Dedifferentiated amniotic fluid mesenchymal stem cell (primary cell): ENCODE data around the gene HOXB4.

ENCODE experiments used
- DNase-seq: peaks from one replicate; pipeline ENCODE4 v3.0.0-alpha.2; 2016; ENCODE audit errors: extremely low spot score

Gene HOXB4

DNA sequence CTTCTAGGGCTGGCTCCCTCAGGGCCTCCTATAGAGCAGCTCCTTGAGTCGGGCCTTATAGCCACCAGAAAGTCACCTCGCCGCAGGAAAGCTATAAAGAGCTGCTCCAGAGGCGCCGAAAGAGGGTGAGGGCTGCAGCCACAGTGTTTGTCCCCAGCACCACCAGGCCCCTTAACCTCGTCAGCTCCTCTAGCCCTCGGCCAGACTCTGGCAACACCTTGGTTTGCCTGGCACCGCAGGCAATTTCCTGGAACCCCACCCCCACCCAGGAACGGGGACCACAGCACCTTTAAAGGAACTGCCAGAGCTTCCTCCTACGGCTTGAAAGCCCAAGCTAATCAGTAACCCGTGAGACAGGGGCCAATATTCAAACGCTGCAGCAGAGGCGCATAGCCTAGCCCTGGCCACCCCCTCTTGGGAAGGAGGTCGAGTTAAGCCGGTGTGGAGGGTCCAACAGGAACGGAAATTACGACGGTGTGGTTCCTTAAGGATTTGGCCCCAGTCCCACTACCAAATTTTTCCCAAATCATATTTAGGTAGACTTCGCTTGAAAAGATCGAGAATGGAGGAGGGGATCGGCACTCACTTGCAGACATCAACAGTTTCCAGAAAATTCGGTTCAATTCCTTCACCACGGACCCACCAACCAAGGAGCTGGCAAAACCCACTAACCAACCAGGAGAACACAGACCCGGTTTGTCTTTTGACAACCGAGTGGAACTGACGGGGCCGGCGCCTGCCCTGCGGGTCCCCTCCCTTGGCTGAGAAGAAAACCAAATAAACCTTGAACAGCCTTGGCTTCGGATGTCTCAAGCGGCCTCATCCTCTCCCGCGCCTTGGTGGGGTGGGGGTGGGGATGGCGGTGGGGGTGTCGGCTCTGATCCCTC lies 23.6 kb upstream of the HOXB4 start:
- no peak for DNase-seq

DNA sequence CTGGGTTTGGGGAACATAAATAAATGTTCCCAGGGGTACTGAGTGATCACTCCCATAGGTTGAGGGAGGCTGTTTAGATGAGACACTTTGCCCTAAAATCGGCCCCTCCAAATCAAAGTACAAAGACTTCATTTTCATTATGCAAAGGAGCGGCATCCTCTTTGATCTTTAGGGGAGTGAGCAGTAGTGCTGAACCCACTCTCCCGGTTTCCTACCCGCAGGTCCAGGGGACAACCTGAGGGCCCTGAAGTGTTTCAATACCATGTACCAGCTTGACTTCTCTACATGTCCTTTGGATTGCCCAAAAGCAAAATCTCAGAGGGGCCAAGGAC lies 23.0 kb upstream of the HOXB4 start:
- DNase-seq: no peak

DNA sequence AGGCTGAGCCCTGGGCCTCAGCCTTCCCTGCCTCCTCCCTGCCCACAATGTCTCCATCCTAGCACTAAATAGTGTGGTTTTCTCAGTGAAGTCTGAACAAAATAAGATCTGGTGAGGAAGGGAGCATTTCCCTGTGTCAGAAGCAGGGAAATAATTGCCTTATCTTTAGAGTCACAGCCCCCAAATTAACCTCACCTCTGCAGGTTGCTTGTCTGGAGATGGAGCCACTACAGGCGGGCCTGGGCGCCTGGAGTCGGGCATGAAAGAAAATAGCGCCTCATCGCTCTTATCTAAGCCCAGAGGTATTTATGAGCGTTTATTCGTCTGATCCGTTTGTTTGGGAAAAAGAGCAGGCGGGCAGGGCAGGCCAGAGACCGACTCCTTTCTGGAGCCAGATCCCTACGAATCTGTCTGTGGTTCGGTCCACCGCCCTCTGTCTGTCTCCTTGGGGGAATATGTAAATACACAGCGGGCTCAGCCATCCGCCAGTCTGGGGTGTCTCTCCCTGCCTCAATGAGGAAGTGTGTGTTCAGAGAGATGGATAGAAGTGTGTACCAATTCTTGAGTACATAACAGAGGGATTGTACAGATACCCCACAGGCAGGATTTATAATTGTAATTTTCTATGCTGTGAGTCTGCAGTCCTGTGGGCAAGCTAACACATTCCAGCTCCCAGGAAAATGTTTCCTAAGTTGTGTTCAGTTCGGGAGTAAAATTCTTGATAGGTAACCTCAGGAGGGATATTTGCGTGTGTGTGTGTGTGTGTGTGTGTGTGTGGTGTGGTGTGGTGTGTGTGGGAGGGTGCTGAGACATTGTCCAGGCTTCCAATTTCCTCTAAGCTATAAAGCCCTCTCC lies 22.3 kb upstream of the HOXB4 start:
- DNase-seq: no peak

DNA sequence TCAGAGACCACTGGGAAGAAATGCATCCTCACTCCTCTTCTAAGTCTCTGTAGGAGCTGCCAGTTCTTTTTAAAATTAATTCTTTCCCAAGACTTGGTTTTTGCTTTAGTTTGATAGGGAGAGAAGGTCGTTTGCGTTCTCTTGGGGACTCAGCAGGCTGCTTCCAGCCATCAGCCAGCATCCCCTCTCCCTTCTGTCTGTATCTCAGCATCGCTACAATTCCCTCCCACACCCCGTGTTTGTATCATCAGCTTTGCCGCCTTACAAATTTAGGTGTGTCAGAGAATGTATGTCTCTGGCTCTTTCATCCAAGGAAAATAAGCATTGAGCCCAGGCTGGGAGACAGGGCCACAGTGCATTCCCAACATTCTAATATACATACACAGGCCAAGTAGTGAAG lies 21.2 kb upstream of the HOXB4 start:
- no peak for DNase-seq

DNA sequence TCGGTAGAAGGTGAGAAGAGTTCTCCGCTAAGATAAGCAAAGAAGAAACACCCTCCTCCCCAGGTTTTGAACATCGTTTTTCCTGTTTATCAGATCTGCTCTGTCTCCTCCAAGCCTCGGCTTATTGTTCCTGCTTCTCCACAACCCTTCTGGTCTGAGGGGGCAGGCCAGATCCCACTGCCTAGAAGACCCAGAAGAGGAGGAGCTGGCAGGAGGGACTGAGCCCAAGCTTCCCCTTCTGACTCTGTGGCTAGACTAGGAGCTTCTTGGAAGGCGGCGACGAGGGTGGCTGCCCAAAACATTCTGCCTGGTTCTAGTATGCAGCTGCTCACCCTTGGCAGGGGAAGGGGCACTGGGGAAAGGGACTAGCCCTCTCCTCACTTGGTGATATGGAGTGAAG lies 20.6 kb upstream of the HOXB4 start:
- DNase-seq: no peak

DNA sequence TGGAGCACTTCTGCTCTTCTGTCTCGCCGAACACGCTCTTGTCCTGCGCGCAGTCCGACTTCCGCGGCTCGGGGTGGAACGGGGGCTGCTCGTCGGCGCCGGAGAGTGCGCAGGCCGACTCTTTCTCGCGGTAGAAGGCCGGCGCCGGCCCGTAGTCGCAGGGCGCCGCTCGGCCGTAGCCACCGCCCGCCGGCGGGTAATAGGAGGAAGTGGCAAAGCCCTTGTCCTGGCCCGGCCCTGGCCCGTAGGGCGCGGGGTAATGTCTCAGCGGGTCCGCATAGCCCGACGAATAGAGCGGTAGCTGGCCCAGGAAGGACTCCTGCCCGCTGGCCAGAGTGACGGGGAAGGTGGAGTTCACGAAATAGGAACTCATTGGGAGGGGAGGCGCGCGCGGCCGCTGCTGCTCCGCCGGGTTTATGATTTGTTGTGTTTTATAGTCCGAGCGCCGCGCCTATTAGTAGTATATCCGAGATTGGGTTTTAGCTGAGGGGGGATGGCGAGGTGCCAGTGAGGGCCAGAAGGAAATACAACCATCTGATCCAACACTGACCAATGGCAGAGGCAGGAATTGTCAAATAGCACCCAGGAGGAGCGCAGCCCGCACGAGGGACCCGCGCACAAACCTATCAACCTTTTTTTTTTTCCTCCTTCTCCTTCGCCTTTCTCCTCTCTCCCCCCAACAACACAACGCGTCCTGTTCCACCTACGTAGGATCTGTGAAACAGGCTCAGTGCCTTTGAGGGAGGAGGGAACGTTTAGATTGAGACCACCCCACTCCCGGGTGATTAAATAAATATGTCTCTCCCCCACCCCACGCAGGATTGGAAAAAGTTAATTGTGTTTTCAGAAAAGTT lies 19.9 kb upstream of the HOXB4 start:
- DNase-seq: no peak

DNA sequence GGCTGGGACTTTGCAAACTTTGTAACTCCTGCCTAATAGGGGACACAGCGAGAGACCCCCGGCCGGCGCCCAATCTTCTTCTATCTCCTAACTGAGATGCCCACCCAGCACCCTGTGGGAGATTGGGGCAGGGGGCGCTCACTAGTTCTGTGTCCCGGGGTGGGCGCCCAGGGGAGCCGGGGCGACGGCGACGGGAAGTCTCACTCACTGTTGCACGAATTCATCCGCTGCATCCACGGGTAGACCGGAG lies 19.3 kb upstream of the HOXB4 start:
- no peak for DNase-seq

DNA sequence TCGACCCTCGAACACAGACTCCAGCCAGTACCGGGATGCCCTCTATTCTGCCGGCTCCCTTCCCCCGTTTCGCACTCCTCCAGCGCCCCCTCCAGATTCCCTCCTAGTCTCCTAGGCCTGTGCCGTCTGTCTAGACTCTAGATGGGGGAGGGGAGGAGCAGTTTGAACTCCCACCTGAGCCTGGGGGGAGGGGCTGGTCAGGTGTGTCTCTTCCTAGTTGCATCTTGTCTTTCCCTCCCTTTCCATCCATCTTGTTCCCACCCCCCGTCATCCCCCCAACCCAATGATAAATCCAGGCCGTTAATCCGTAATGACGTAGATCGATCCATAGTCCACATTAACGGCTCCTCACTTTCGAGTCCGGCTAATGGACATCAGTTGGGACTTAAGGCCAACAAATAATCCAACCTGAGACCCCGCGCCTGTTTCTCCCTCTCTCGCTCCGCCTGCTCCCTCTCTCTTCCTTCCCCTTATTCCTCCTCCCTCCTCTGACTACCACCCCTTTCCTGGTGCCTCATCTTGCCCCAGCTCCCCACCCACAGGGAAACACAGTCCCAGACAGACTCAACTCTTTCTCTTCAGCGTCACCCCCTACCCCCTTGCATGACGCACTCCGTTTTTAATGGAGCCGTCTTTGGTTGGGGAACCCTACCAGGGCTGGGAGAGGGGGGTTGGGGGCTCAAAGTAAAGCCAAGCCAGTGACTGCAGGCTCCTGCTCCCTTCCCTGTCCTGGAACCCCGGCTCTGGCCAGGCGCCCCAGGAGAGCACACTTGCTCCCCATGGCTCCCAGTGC lies 18.8 kb upstream of the HOXB4 start:
- DNase-seq: no peak

DNA sequence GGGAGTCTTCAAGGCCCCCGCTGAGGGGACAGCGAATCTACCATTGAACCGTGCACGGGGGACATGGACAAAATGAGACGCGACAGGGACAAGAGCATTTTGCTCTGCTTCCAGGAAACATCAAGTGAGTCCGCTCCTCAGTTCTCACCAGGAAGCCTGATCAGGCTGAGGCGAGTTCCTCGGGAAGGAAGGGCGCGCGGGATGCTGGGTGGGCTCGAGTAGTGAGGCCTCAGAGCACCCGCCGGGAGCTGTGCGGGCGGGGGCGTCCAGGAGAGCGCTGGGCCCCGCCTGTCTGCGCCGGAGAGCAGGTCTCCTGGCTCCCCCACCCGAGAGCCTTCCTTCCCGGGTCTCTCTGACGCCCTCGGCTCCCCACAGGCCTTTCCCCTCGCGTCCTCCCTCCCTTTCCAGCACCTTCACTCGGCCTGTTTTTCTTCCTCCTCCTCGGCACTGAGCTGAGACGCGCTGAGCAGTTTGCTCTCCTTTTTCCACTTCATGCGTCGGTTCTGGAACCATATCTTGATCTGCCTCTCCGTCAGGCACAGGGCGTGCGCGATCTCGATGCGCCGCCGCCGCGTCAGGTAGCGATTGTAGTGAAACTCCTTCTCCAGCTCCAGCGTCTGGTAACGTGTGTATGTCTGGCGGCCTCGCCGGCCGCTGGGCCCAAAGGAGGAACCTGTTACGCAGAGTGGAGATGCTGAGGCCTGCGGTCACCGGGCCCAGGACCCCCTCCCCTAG lies 18.0 kb upstream of the HOXB4 start:
- no peak for DNase-seq

DNA sequence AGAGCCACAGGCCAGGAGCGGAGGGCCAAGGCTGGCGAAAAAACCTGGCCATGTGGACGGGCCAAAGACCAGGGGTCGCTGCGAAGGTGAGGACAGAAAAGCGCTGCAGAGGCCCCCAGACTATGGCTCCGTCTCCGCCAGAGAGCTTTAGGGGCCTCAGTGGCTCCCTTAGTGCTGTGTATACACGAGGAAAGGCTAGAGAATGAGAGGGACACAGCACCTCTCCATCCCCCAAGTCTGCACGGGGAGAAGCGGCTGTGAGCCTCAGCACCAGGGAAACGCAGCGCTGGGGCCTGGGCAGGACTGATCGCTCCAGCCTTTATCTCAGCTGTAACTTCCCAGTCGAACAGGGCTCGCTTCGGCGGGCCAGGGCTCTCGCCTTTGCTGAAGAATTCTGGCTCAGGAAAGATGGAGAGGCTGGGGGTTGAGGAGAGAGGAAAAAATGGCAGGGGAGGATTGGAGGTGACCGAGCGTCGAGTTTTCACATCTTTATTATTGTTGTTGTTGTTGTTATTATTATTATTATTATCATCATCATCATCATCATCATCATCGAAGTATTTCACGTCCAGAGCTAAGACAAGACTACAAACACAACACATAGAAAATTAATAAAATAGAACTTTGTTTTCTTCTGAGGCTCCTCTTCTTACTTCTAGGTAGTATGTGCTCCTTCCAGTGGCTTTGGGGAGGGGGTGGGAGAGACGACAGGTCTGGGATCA lies 17.3 kb upstream of the HOXB4 start:
- DNase-seq: no peak

DNA sequence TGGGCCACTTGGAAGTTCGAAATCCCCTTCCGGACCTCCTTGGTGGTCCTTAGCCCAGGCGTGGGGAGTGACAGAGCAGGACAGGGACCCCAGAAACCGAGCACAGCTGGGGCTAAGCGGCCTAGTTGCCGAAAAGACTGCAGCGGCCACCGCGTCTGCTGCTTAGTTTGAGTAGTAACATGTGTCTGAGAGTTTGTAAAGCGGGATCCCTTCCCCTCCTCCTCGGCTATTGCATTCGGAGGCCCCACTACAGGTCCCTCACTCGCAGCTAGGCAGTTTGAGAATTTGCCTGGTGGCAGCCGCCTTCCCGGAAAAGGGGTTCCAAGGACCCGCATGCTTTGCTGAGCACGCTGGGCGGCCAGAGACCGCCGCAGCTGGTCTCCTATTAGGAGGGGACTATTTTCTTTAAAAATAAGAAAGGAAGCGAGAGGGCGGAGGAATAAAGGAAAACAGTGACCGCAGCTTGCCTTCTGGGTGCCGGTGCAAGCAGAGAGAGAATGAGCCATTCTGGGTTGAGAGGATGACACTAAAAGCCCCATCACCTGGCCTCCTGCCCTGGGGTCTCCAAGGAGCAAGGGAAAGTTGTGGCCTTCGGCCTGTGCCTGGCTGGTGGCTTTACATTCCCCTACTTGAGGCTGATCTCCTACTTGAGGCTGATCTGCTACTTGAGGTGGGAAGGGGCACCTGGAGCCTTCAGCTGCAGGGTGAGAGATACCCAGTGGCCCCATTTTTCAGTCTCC lies 16.6 kb upstream of the HOXB4 start:
- no peak for DNase-seq

DNA sequence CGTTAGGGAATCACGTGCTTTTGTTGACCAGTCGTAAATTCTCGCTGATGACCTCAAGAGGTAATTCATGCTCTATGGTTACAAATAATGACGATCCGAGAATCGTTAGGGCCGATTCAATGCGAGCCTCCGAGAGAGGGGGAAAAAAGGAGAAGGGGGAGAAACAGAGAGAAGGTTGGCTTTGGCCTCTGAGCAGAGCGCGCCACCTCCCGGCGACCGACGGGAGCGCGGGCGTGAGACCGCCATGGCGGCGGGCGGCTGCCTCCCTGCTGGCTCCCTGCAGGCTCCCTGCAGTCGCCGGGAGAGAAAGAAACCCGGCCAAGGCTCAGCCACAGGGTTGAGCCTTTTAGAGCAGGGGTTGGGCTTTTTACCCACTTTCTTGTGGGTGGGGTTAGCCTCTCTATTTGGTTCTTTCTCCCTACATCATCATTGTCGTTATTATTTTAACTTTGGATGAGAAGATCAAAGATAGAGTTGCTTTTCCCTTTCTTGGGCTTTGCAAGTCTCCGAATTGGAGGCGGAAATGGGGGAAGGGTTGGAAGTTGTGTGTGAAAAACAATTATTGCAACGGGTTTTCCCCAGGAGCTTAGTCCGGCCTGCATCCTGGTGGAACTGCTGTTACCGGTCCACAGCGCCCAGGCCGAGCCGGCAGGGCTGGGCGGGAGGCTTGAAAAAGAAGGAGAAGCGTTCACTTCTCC lies 15.8 kb upstream of the HOXB4 start:
- DNase-seq: no peak

DNA sequence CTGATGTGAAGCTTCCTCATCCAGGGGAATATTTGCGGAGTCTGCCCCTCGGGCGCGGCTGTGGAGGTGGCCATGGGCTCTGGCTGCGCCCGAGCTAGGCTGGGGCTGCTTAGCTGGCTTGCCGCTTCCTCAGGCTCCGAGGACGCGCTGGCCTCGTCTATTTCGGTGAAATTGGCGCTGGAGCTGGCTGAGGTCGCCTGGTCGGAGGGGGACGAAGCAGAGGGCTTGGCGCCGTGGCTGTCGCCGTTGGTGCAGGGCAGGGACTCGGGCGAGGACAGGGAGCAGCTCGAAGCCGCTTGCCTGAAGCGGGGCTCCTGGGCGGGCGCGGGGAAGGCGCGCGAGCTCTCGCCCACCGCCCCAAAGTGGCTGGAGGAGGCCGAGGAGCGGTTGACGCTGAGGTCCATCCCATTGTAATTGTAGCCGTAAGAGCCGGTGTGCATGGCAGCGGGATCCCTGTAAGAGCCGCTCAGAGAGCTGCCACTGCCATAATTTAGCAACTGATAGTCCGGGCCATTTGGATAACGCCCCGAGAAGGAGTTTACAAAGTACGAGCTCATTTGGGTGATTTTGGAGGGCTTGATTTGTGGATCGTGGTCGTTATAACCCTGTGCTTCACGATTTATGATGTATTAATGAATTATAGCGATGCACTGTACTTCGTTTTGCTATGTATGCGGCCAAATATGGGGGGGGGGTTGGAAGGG lies 15.1 kb upstream of the HOXB4 start, which contains the start of gene HOXB5:
HOXB5 (minus strand) TSS at position 654 of the 704 bp plus-strand sequence; CDS start at position 557, 97 bp downstream.
- DNase-seq: no peak

DNA sequence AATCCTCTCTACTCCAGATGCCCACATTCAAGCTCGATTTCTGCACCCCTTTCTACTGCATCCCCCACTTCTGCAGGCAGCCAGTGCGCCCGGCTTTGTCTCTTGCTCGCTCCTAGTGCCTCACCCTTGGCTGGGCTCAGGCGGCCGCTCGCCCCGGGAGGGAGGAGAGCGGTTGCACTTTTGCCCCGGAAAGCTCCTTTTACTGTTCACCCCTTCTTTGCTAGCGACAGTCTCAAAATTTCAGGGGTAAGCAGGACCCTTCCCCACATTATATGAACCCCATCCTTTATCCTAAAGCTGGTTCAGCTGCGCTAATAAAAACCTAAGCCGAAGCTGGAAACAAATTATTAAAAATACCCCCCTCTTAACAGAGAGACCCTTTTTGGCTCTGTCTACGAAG lies 14.4 kb upstream of the HOXB4 start:
- DNase-seq: no peak

DNA sequence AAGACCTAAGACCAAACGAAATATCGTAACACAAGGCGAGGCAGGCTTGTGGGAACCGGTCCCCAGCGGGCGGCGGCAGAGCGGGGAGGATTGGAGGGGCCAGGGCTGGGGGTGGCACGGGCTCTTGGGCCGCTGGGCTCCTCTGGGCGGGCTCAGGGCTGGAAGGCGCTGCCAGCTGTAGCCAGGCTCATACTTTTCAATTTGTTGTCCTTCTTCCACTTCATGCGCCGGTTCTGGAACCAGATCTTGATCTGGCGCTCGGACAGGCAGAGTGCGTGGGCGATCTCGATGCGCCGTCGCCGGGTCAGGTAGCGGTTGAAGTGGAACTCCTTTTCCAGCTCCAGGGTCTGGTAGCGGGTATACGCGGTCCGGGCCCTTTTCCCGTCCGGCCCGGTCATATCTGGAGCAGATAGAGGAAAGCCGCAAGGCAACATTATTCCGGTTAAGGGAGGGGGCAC lies 13.9 kb upstream of the HOXB4 start:
- DNase-seq: no peak

DNA sequence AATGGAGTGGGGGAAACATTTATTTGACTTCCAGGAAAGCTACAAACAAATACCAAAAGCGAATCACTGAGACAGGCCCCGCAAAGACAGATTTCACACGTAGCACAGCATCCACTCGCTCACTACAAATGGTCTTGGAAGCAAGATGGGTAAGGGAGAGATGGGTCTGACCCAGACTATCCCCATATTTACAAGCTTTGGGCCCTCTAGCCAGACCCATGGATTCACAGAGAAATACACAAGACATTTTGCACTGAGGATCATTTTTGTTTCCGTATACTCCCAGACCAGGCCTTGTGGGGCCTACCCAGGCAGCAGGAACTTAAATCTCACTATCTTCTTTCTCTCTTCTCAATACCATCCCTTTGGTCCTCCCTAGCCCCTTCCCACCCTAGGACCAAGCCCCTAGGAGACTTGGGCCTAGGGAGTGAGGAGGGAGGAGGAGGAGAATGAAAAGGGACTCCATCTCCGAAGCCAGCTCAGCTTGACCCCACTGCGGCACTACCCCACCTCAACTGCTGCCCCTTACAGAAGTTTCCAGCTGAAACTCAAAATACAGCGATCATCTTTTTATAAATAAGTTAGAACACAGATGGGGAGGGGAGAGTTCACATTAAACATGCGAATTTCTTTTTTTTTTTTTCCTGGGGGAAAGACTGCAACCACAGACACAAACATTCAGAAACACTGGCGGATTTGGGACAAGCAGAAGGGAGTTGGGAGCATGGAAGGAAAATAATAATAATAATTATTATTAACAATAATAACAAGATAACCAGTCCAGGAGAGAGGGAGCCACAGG lies 13.3 kb upstream of the HOXB4 start:
- no peak for DNase-seq

DNA sequence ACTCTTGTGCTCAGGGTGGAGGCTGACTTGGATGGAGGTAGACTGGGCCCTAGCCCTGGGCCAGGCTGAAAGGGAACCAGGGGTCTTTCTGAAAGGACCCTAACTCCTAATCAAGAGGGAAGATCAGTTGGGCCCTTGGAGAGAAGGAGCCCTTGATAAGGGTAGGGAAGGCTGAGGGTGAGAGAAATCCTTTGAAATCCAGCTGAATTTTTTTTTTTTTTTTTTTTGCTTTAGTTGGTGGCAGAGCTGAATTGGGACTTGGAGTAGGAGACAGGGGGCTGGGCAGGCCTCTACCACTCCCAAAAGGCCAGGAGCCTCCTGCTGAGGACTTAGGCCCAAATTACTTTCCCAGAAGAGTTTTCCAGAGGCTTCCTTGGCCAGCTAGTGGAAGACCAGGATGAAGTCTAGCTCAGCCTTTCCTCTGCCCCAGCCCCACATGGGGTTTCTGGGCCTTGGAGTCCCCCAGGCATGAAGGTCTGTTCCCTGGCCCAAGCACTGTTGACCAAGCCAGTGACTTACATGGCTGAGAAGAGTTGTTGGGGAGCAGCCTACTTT lies 12.5 kb upstream of the HOXB4 start:
- DNase-seq: no peak
